Measurements from ENCODE around the gene PAN2.

GRCh38 chr12:56278905-56279304 lies 54.9 kb downstream of the PAN2 start:
- TF ChIP-seq CTCF (IDR thresholded peaks at IDR 0.05), result no peak
- no peak for TF ChIP-seq POLR2A (IDR thresholded peaks at IDR 0.05)
- no peak for TF ChIP-seq POLR2AphosphoS5 (IDR thresholded peaks at IDR 0.05)
